ENCODE results near the gene SQSTM1.

GRCh38 chr5:179876610-179876952, 55.9 kb downstream of the SQSTM1 start:
- TF ChIP-seq CTCF (IDR thresholded peaks at IDR 0.05): no peak
- no peak for TF ChIP-seq REST (IDR thresholded peaks at IDR 0.05; ENCODE audit: insufficient read depth in 1 of 2, low read depth in 2 of 2, low read length in 1 of 2)
- TF ChIP-seq POLR2AphosphoS5 (IDR thresholded peaks at IDR 0.05; ENCODE audit: low read depth, low read length): no peak
- no peak for TF ChIP-seq SIN3A (IDR thresholded peaks at IDR 0.05; ENCODE audit: borderline replicate concordance, insufficient read depth, low read depth, low read length)
- no peak for TF ChIP-seq TCF7L2 (IDR thresholded peaks at IDR 0.05; ENCODE audit: low read depth, low read length)

Measured in Panc1 (cell line).